ENCODE measurements around the gene AQP12A. TPM values are rescaled to one million over a fixed set of nuclear protein-coding genes. Genes with fewer than 3 reads are reported as not detected.
"Not testable (repeated sequence)": the region's sequence is repeated elsewhere in the genome, so short reads cannot be mapped to it uniquely, and the experiment has no call there.

AQP12A gene
- total and polyA plus RNA-seq, 3 experiments from 2014 or later = not detected

- H3K27me3 Mint-ChIP-seq = peaks cover 13 to 45% of the 10 kb centered on the region in 2 donors
- no peak overlapping the region for H3K4me3 ChIP-seq (ENCODE audit: low read length)
- H3K9me3 ChIP-seq (ENCODE audit: low read length) = no peaks in the 10 kb centered on the region
- H3K36me3 ChIP-seq (ENCODE audit: insufficient read depth, low read length) = no peaks in the 10 kb centered on the region
- CTCF ChIA-PET = no interaction called here
- H3K4me1 ChIP-seq (ENCODE audit: insufficient read depth, low read length) = peaks cover 5% of the 10 kb centered on the region
- no peaks in the 10 kb centered on the region for H3K9me3 Mint-ChIP-seq
- H3K27me3 ChIP-seq (ENCODE audit: insufficient read depth, low read length, poor library complexity, severe bottlenecking) = peaks cover 3% of the 10 kb centered on the region
- no peaks in the 10 kb centered on the region for H3K36me3 Mint-ChIP-seq
- POLR2A ChIA-PET = no interaction called here
- H3K4me3 Mint-ChIP-seq = no peak overlapping the region
- no peak for DNase-seq
- H3K27ac ChIP-seq (ENCODE audit: low read depth, low read length) = no peak overlapping the region
- peaks cover 9 to 24% (median 18%) of the 10 kb centered on the region in 3 donors for H3K4me1 Mint-ChIP-seq
- H3K27ac Mint-ChIP-seq = peak overlapping the region in 3 of 8 donors; percentile 33 to 46 (median 33)
Measured at GRCh38 chr2:240650254-240650965, 41.3 kb upstream of the AQP12A start.

GRCh38 chr2:240651185-240651584 lies 40.5 kb upstream of the AQP12A start:
- DNase-seq = no peak
- H3K4me3 ChIP-seq (ENCODE audit: low read length) = no peak overlapping the region
- Mint-ChIP-seq H3K27ac (peak overlapping the region in 2 of 8 donors; percentile 5 to 63), H3K4me1 (peaks cover 13 to 20% (median 14%) of the 10 kb centered on the region in 3 donors), H3K9me3 (no peaks in the 10 kb centered on the region), H3K27me3 (peaks cover 13 to 40% of the 10 kb centered on the region in 2 donors), H3K4me3 (no peak overlapping the region), H3K36me3 (no peaks in the 10 kb centered on the region)
- peaks cover 3% of the 10 kb centered on the region for H3K27me3 ChIP-seq (ENCODE audit: insufficient read depth, low read length, poor library complexity, severe bottlenecking)
- H3K27ac ChIP-seq (ENCODE audit: low read depth, low read length) = no peak overlapping the region
- ChIA-PET POLR2A (no interaction called here), CTCF (no interaction called here)
- no peaks in the 10 kb centered on the region for H3K9me3 ChIP-seq (ENCODE audit: low read length)
- H3K4me1 ChIP-seq (ENCODE audit: insufficient read depth, low read length) = no peaks in the 10 kb centered on the region
- H3K36me3 ChIP-seq (ENCODE audit: insufficient read depth, low read length) = no peaks in the 10 kb centered on the region

- Histone ChIP-seq H3K4me3 (ENCODE audit: low read length) (no peak overlapping the region), H3K9me3 (ENCODE audit: low read length) (no peaks in the 10 kb centered on the region), H3K27me3 (ENCODE audit: insufficient read depth, low read length, poor library complexity, severe bottlenecking) (peaks cover 3% of the 10 kb centered on the region), H3K27ac (ENCODE audit: low read depth, low read length) (no peak overlapping the region), H3K4me1 (ENCODE audit: insufficient read depth, low read length) (no peaks in the 10 kb centered on the region), H3K36me3 (ENCODE audit: insufficient read depth, low read length) (no peaks in the 10 kb centered on the region)
- Mint-ChIP-seq H3K4me3 (peak overlapping the region in 2 of 7 donors; percentile 28 to 38), H3K9me3 (peaks cover 0 to 3% (median 0%) of the 10 kb centered on the region in 5 donors), H3K36me3 (no peaks in the 10 kb centered on the region), H3K4me1 (peaks cover 15 to 22% (median 17%) of the 10 kb centered on the region in 3 donors), H3K27me3 (peaks cover 12 to 21% of the 10 kb centered on the region in 2 donors), H3K27ac (peak overlapping the region in 4 of 8 donors; percentile 33 to 54 (median 38))
- CTCF ChIA-PET = no interaction called here
- DNase-seq = peak in 1 of 5 donors; percentile 19
- POLR2A ChIA-PET = no interaction called here
Measured at GRCh38 chr2:240655931-240656886, 35.5 kb upstream of the AQP12A start.

- H3K27ac Mint-ChIP-seq; DNase-seq; H3K36me3 ChIP-seq (ENCODE audit: insufficient read depth, low read length); H3K4me3 ChIP-seq (ENCODE audit: low read length); H3K9me3 ChIP-seq (ENCODE audit: low read length); H3K4me3 Mint-ChIP-seq; H3K36me3 Mint-ChIP-seq; CTCF ChIA-PET; H3K27me3 ChIP-seq (ENCODE audit: insufficient read depth, low read length, poor library complexity, severe bottlenecking); H3K27ac ChIP-seq (ENCODE audit: low read depth, low read length); H3K4me1 ChIP-seq (ENCODE audit: insufficient read depth, low read length); H3K9me3 Mint-ChIP-seq; POLR2A ChIA-PET: not testable (repeated sequence)
- peaks cover 12 to 17% (median 13%) of the 10 kb centered on the region in 3 donors for H3K4me1 Mint-ChIP-seq
- peaks cover 10 to 31% of the 10 kb centered on the region in 2 donors for H3K27me3 Mint-ChIP-seq
Measured at GRCh38 chr2:240659883-240660282, 31.8 kb upstream of the AQP12A start.

- ChIA-PET POLR2A (no interaction called here), CTCF (no interaction called here)
- no peak overlapping the region for H3K27ac Mint-ChIP-seq
- H3K9me3 Mint-ChIP-seq = peaks cover 9 to 18% (median 15%) of the 10 kb centered on the region in 5 donors
- H3K4me1 ChIP-seq (ENCODE audit: insufficient read depth, low read length) = no peaks in the 10 kb centered on the region
- peaks cover 0 to 19% (median 0%) of the 10 kb centered on the region in 3 donors for H3K36me3 Mint-ChIP-seq
- no peaks in the 10 kb centered on the region for H3K27me3 ChIP-seq (ENCODE audit: insufficient read depth, low read length, poor library complexity, severe bottlenecking)
- DNase-seq = no peak
- H3K27me3 Mint-ChIP-seq = peaks cover 19 to 49% of the 10 kb centered on the region in 2 donors
- H3K4me3 Mint-ChIP-seq = no peak overlapping the region
- H3K4me1 Mint-ChIP-seq = no peaks in the 10 kb centered on the region
- H3K4me3 ChIP-seq (ENCODE audit: low read length) = no peak overlapping the region
- no peaks in the 10 kb centered on the region for H3K9me3 ChIP-seq (ENCODE audit: low read length)
- no peaks in the 10 kb centered on the region for H3K36me3 ChIP-seq (ENCODE audit: insufficient read depth, low read length)
- no peak overlapping the region for H3K27ac ChIP-seq (ENCODE audit: low read depth, low read length)
Measured at GRCh38 chr2:240662681-240663080, 29.0 kb upstream of the AQP12A start.

- no peak for DNase-seq
- H3K36me3 ChIP-seq (ENCODE audit: insufficient read depth, low read length) = no peaks in the 10 kb centered on the region
- no peak overlapping the region for H3K27ac ChIP-seq (ENCODE audit: low read depth, low read length)
- H3K9me3 ChIP-seq (ENCODE audit: low read length) = no peaks in the 10 kb centered on the region
- H3K27me3 Mint-ChIP-seq = peaks cover 19 to 56% of the 10 kb centered on the region in 2 donors
- H3K27me3 ChIP-seq (ENCODE audit: insufficient read depth, low read length, poor library complexity, severe bottlenecking) = no peaks in the 10 kb centered on the region
- H3K4me3 ChIP-seq (ENCODE audit: low read length) = no peak overlapping the region
- peaks cover 9 to 18% (median 15%) of the 10 kb centered on the region in 5 donors for H3K9me3 Mint-ChIP-seq
- no peaks in the 10 kb centered on the region for H3K4me1 ChIP-seq (ENCODE audit: insufficient read depth, low read length)
- peak overlapping the region in 1 of 8 donors; percentile 14 for H3K27ac Mint-ChIP-seq
- H3K36me3 Mint-ChIP-seq = peaks cover 0 to 19% (median 0%) of the 10 kb centered on the region in 3 donors
- ChIA-PET CTCF (no interaction called here), POLR2A (no interaction called here)
- H3K4me1 Mint-ChIP-seq = no peaks in the 10 kb centered on the region
- H3K4me3 Mint-ChIP-seq = no peak overlapping the region
Measured at GRCh38 chr2:240663546-240664190, 28.0 kb upstream of the AQP12A start.

- no peak overlapping the region for H3K27ac Mint-ChIP-seq
- Histone ChIP-seq H3K27ac (ENCODE audit: low read depth, low read length) (no peak overlapping the region), H3K36me3 (ENCODE audit: insufficient read depth, low read length) (no peaks in the 10 kb centered on the region), H3K9me3 (ENCODE audit: low read length) (no peaks in the 10 kb centered on the region), H3K27me3 (ENCODE audit: insufficient read depth, low read length, poor library complexity, severe bottlenecking) (no peaks in the 10 kb centered on the region), H3K4me3 (ENCODE audit: low read length) (no peak overlapping the region), H3K4me1 (ENCODE audit: insufficient read depth, low read length) (no peaks in the 10 kb centered on the region)
- no peaks in the 10 kb centered on the region for H3K4me1 Mint-ChIP-seq
- H3K4me3 Mint-ChIP-seq = no peak overlapping the region
- POLR2A ChIA-PET = no interaction called here
- H3K9me3 Mint-ChIP-seq = peaks cover 9 to 18% (median 15%) of the 10 kb centered on the region in 5 donors
- H3K27me3 Mint-ChIP-seq = peaks cover 18 to 56% of the 10 kb centered on the region in 2 donors
- CTCF ChIA-PET = no interaction called here
- DNase-seq = no peak
- peaks cover 0 to 19% (median 0%) of the 10 kb centered on the region in 3 donors for H3K36me3 Mint-ChIP-seq
Measured at GRCh38 chr2:240664622-240665021, 27.0 kb upstream of the AQP12A start.
